B cell (primary cell): Measurements from ENCODE around the gene MFSD6. TPM values are rescaled to one million over a fixed set of nuclear protein-coding genes. Genes with fewer than 3 reads are reported as not detected.

Experiments used
- ATAC-seq: fragments of 200-7000 bp; cut with Tn5 transposase; one replicate; pipeline ENCODE4 v1.10.0; 2021; ENCODE audit warnings: low read depth, mild to moderate bottlenecking, moderate number of reproducible peaks, moderate library complexity
- CTCF ChIA-PET: fragments of 350-600 bp; sonication (Branson Sonifier 250); formaldehyde crosslinking; loops from one replicate; lab custom pipeline; 2021; ENCODE audit warnings: antibody characterized with exemption, inconsistent platforms; lab: Charles Lee
- POLR2A ChIA-PET: fragments of 350-600 bp; sonication (Branson Sonifier 250); formaldehyde crosslinking; loops from one replicate; lab custom pipeline; 2021; ENCODE audit warnings: antibody characterized with exemption; lab: Charles Lee
- DNase-seq: peaks from one replicate; pipeline ENCODE4 v3.0.0; 2013
- H2AFZ ChIP-seq: 2 replicates; pipeline ENCODE4 v1.6.1; 2012; ENCODE audit warnings: mild to moderate bottlenecking, low read depth, low read length; ENCODE audit not compliant: insufficient read depth, poor library complexity, severe bottlenecking
- H3K27ac ChIP-seq, 2 donors: 1 replicate in 1 of 2; 2 replicates in 1 of 2; pipeline ENCODE4 v1.5.1; 2012 to 2013; ENCODE audit warnings: low read length in 2 of 2, mild to moderate bottlenecking in 2 of 2, moderate library complexity in 1 of 2
- H3K27me3 ChIP-seq, 4 experiments: fragments of 200-600 bp in 1 of 4; sonication (generic) in 1 of 4; replicated peaks in 1 of 4; 1 replicate in 2 of 4; 2 replicates in 2 of 4; pipeline versions ENCODE4 v1.6.1 to v1.7.0; 2013 to 2016; ENCODE audit warnings: low read length in 3 of 4, mild to moderate bottlenecking in 2 of 4, mixed read lengths in 1 of 4, moderate library complexity in 1 of 4; ENCODE audit not compliant: insufficient read depth in 4 of 4, control insufficient read depth in 3 of 4; ENCODE audit errors: control extremely low read depth in 1 of 4
- H3K36me3 ChIP-seq, 2 experiments: replicated peaks in 1 of 2; 1 replicate in 1 of 2; 2 replicates in 1 of 2; pipeline versions ENCODE4 v1.6.1 to v1.7.1; 2013; ENCODE audit warnings: low read length in 1 of 2; ENCODE audit not compliant: insufficient read depth in 2 of 2, control insufficient read depth in 1 of 2; ENCODE audit errors: control extremely low read depth in 1 of 2, extremely low read depth in 1 of 2
- H3K4me1 ChIP-seq, 2 donors: fragments of 200-600 bp in 1 of 2; sonication (generic) in 1 of 2; 1 replicate in 1 of 2; 2 replicates in 1 of 2; pipeline versions ENCODE4 v1.5.1 to v1.6.1; 2013 to 2017; ENCODE audit warnings: low read length in 2 of 2; ENCODE audit not compliant: control insufficient read depth in 2 of 2, insufficient read depth in 2 of 2
- H3K4me2 ChIP-seq: replicated peaks from 2 replicates; pipeline ENCODE3; 2012; ENCODE audit warnings: mild to moderate bottlenecking, low read depth, low read length; ENCODE audit not compliant: poor library complexity, severe bottlenecking
- H3K4me3 ChIP-seq, 5 experiments: fragments of 200-600 bp in 1 of 5; sonication (generic) in 1 of 5; 1 replicate in 3 of 5; 2 replicates in 2 of 5; pipeline versions ENCODE4 v1.5.1 to v1.7.0; 2011 to 2016; ENCODE audit warnings: low read length in 4 of 5, mild to moderate bottlenecking in 4 of 5, low read depth in 2 of 5, control low read depth in 1 of 5, moderate library complexity in 1 of 5; ENCODE audit not compliant: insufficient read depth in 1 of 5; ENCODE audit errors: control extremely low read depth in 1 of 5, extremely low read depth in 1 of 5
- H3K79me2 ChIP-seq: fragments of 200-600 bp; sonication (generic); one replicate; pipeline ENCODE4 v1.6.0; 2016; ENCODE audit warnings: low read length; ENCODE audit not compliant: control insufficient read depth, insufficient read depth
- H3K9ac ChIP-seq: fragments of 200-600 bp; sonication (generic); 2 replicates; pipeline ENCODE4 v1.6.1; 2017; ENCODE audit warnings: mild to moderate bottlenecking, low read length, moderate library complexity
- H3K9me3 ChIP-seq, 3 donors: one replicate each; pipeline versions ENCODE4 v1.6.1 to v1.7.1; 2013; ENCODE audit warnings: low read length in 2 of 3; ENCODE audit not compliant: control insufficient read depth in 2 of 3, insufficient read depth in 1 of 3; ENCODE audit errors: control extremely low read depth in 1 of 3
- H4K20me1 ChIP-seq: 2 replicates; pipeline ENCODE4 v1.6.0; 2012; ENCODE audit warnings: mild to moderate bottlenecking, low read length; ENCODE audit not compliant: insufficient read depth, control insufficient read depth, poor library complexity, severe bottlenecking
- H3K27ac Mint-ChIP-seq: one replicate; pipeline ENCODE4 v1.8.0; 2021; ENCODE audit warnings: mixed read lengths
- H3K27me3 Mint-ChIP-seq: one replicate; pipeline ENCODE4 v1.8.0; 2021; ENCODE audit warnings: mixed read lengths
- H3K4me1 Mint-ChIP-seq: one replicate; pipeline ENCODE4 v1.8.0; 2021; ENCODE audit warnings: mixed read lengths
- H3K4me3 Mint-ChIP-seq: one replicate; pipeline ENCODE4 v1.8.0; 2021; ENCODE audit warnings: mixed read lengths
- H3K9me3 Mint-ChIP-seq: one replicate; pipeline ENCODE4 v1.8.0; 2022; ENCODE audit warnings: mixed read lengths; ENCODE audit not compliant: insufficient read depth
- CTCF ChIP-seq: fragments of 200-600 bp; IDR thresholded peaks from one replicate; pipeline ENCODE4 v1.8.0; 2022; ENCODE audit warnings: antibody characterized with exemption, mild to moderate bottlenecking
- EZH2 ChIP-seq: IDR thresholded peaks from 2 replicates; pipeline ENCODE4 v1.6.1; 2012; ENCODE audit warnings: borderline replicate concordance, low read depth, mild to moderate bottlenecking, moderate library complexity, low read length; ENCODE audit not compliant: insufficient read depth, poor library complexity, severe bottlenecking
- WGBS: methylation state at CpG from one replicate; pipeline ENCODE4 v1.1.5; 2013; ENCODE audit warnings: missing lambda C conversion rate; ENCODE audit not compliant: insufficient coverage; 5-methylcytosine and 5-hydroxymethylcytosine counted together
- intact Hi-C: fragments of 100-400 bp; cut with micrococcal nuclease; formaldehyde crosslinking; loops from one replicate; pipeline ENCODE4 v1.10.0; 2022
- polyA plus RNA-seq: library from polyadenylated mRNA; depleted of rRNA; stranded (reverse); fragments of >200 nt; gene quantifications from 2 replicates; pipeline ENCODE4 v1.2.3, GENCODE V29; 2012
- total RNA-seq, 2 donors: library from RNA; stranded (reverse); fragments of 120-200 nt in 1 of 2; gene quantifications; 1 replicate in 1 of 2; 2 replicates in 1 of 2; pipeline versions ENCODE4 v1.2.3 to v1.2.4, GENCODE V29; 2013 to 2022

Gene MFSD6
- total and polyA plus RNA-seq, 2 donors (not counting 1 experiment from before 2014, with no cell fraction given): 13.5 to 33.8 TPM

GRCh38 chr2:190527214-190527613 lies 119.1 kb downstream of the MFSD6 start:
- H3K4me3 ChIP-seq: no peak overlapping the region
- no peaks in the 10 kb centered on the region for H3K27me3 ChIP-seq
- peak overlapping the region; percentile 0 for H3K4me3 Mint-ChIP-seq
- peaks cover 64% of the 10 kb centered on the region for H3K79me2 ChIP-seq
- no peak overlapping the region for H3K27ac Mint-ChIP-seq
- H3K4me2 ChIP-seq: peak overlapping the region; percentile 10
- peaks cover 0 to 8% of the 10 kb centered on the region in 2 experiments for H3K36me3 ChIP-seq
- CTCF ChIA-PET: no interaction called here
- POLR2A ChIA-PET: no interaction called here
- no CpG with 5 or more reads among the region's 4 CpGs for WGBS
- DNase-seq (no peak), ATAC-seq (no peak)
- no peaks in the 10 kb centered on the region for H4K20me1 ChIP-seq
- H3K9me3 ChIP-seq: no peaks in the 10 kb centered on the region
- intact Hi-C loops: no loop called here
- H2AFZ ChIP-seq: no peak overlapping the region
- H3K9me3 Mint-ChIP-seq: no peaks in the 10 kb centered on the region
- H3K4me1 Mint-ChIP-seq: peaks cover 58% of the 10 kb centered on the region
- H3K9ac ChIP-seq: no peak overlapping the region
- H3K4me1 ChIP-seq: peaks cover 31 to 35% of the 10 kb centered on the region in 2 donors
- TF ChIP-seq CTCF (no peak), EZH2 (no peak)
- H3K27ac ChIP-seq: no peak overlapping the region
- H3K27me3 Mint-ChIP-seq: no peaks in the 10 kb centered on the region

- no peak overlapping the region for H2AFZ ChIP-seq
- ChIA-PET CTCF (no interaction called here), POLR2A (no interaction called here)
- TF ChIP-seq EZH2 (no peak), CTCF (no peak)
- peaks cover 0 to 8% of the 10 kb centered on the region in 2 experiments for H3K36me3 ChIP-seq
- H3K79me2 ChIP-seq: peaks cover 69% of the 10 kb centered on the region
- H3K4me2 ChIP-seq: peak overlapping the region; percentile 10
- no peaks in the 10 kb centered on the region for H3K27me3 ChIP-seq
- no peaks in the 10 kb centered on the region for H4K20me1 ChIP-seq
- H3K27ac ChIP-seq: no peak overlapping the region
- H3K9ac ChIP-seq: no peak overlapping the region
- H3K4me1 ChIP-seq: peaks cover 38 to 42% of the 10 kb centered on the region in 2 donors
- H3K9me3 ChIP-seq: no peaks in the 10 kb centered on the region
- DNase-seq (no peak), ATAC-seq (no peak)
- peaks cover 64% of the 10 kb centered on the region for H3K4me1 Mint-ChIP-seq
- no peak overlapping the region for H3K27ac Mint-ChIP-seq
- no peaks in the 10 kb centered on the region for H3K27me3 Mint-ChIP-seq
- no peak overlapping the region for H3K4me3 Mint-ChIP-seq
- intact Hi-C loops: no loop called here
- no peak overlapping the region for H3K4me3 ChIP-seq
- H3K9me3 Mint-ChIP-seq: no peaks in the 10 kb centered on the region
Observed at GRCh38 chr2:190527918-190528317, 119.8 kb downstream of the MFSD6 start.
